ENCODE results near the gene GNPTAB.

DNA sequence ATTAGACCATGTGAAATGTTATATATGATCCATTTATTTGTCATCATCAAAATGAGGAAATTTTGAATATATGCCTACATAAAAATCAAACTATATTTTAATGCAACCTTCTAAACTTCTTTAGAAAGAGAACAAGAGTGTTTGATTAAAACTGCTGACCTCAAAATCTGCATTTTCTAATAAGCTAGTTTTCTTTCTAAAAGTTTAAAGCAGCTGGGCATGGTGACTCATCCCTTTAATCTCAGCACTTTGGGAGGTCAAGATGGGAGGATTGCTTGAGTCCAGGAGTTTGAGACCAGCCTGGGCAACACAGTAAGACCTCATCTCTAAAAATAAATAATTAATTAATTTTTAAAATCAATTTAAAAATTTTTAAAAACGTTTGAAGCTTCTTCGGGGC is 36.2 kb downstream of the GNPTAB start:
- TF ChIP-seq, protein P1, sequence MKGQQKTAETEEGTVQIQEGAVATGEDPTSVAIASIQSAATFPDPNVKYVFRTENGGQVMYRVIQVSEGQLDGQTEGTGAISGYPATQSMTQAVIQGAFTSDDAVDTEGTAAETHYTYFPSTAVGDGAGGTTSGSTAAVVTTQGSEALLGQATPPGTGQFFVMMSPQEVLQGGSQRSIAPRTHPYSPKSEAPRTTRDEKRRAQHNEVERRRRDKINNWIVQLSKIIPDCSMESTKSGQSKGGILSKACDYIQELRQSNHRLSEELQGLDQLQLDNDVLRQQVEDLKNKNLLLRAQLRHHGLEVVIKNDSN (CRISPR knock-in tag; IDR thresholded peaks at IDR 0.05) = no peak
- TF ChIP-seq, protein P2, sequence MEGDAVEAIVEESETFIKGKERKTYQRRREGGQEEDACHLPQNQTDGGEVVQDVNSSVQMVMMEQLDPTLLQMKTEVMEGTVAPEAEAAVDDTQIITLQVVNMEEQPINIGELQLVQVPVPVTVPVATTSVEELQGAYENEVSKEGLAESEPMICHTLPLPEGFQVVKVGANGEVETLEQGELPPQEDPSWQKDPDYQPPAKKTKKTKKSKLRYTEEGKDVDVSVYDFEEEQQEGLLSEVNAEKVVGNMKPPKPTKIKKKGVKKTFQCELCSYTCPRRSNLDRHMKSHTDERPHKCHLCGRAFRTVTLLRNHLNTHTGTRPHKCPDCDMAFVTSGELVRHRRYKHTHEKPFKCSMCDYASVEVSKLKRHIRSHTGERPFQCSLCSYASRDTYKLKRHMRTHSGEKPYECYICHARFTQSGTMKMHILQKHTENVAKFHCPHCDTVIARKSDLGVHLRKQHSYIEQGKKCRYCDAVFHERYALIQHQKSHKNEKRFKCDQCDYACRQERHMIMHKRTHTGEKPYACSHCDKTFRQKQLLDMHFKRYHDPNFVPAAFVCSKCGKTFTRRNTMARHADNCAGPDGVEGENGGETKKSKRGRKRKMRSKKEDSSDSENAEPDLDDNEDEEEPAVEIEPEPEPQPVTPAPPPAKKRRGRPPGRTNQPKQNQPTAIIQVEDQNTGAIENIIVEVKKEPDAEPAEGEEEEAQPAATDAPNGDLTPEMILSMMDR (IDR thresholded peaks at IDR 0.05) = no peak
- TF ChIP-seq, protein P3, sequence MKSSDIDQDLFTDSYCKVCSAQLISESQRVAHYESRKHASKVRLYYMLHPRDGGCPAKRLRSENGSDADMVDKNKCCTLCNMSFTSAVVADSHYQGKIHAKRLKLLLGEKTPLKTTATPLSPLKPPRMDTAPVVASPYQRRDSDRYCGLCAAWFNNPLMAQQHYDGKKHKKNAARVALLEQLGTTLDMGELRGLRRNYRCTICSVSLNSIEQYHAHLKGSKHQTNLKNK (CRISPR knock-in tag; IDR thresholded peaks at IDR 0.05) = no peak

Measured in WTC11 (cell line).